ENCODE measurements around the gene RARB. TPM values are rescaled to one million over a fixed set of nuclear protein-coding genes. Genes with fewer than 3 reads are reported as not detected.

RARB gene
- total and polyA plus RNA-seq, 2 experiments from 2014 or later: 0.14 to 0.42 TPM

DNA sequence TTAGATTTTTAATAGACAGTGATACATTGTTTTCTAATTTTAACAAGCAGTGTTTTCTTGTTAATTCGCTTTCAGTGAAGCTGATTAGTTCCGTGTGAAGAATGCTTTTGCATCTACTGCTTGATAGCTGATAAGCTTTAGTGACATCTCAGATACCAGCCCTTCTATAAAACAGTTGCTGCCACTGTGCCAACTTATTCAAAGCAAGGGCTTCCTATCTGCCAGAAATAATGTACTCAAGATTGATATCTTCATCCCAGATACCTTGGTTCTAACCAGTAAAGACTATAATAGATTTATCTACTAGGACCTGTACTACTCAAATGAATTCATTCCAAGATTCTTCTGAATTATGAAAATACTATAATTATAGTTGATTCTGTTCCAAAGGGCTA, 30.4 kb downstream of the RARB start:
- ATAC-seq (no peak), DNase-seq (ENCODE audit: low spot score) (no peak)
- no peaks in the 10 kb centered on the region for H3K36me3 Mint-ChIP-seq (ENCODE audit: low read depth)
- peaks cover 26% of the 10 kb centered on the region for H3K4me1 ChIP-seq (ENCODE audit: insufficient read depth)
- TF ChIP-seq, protein P1, sequence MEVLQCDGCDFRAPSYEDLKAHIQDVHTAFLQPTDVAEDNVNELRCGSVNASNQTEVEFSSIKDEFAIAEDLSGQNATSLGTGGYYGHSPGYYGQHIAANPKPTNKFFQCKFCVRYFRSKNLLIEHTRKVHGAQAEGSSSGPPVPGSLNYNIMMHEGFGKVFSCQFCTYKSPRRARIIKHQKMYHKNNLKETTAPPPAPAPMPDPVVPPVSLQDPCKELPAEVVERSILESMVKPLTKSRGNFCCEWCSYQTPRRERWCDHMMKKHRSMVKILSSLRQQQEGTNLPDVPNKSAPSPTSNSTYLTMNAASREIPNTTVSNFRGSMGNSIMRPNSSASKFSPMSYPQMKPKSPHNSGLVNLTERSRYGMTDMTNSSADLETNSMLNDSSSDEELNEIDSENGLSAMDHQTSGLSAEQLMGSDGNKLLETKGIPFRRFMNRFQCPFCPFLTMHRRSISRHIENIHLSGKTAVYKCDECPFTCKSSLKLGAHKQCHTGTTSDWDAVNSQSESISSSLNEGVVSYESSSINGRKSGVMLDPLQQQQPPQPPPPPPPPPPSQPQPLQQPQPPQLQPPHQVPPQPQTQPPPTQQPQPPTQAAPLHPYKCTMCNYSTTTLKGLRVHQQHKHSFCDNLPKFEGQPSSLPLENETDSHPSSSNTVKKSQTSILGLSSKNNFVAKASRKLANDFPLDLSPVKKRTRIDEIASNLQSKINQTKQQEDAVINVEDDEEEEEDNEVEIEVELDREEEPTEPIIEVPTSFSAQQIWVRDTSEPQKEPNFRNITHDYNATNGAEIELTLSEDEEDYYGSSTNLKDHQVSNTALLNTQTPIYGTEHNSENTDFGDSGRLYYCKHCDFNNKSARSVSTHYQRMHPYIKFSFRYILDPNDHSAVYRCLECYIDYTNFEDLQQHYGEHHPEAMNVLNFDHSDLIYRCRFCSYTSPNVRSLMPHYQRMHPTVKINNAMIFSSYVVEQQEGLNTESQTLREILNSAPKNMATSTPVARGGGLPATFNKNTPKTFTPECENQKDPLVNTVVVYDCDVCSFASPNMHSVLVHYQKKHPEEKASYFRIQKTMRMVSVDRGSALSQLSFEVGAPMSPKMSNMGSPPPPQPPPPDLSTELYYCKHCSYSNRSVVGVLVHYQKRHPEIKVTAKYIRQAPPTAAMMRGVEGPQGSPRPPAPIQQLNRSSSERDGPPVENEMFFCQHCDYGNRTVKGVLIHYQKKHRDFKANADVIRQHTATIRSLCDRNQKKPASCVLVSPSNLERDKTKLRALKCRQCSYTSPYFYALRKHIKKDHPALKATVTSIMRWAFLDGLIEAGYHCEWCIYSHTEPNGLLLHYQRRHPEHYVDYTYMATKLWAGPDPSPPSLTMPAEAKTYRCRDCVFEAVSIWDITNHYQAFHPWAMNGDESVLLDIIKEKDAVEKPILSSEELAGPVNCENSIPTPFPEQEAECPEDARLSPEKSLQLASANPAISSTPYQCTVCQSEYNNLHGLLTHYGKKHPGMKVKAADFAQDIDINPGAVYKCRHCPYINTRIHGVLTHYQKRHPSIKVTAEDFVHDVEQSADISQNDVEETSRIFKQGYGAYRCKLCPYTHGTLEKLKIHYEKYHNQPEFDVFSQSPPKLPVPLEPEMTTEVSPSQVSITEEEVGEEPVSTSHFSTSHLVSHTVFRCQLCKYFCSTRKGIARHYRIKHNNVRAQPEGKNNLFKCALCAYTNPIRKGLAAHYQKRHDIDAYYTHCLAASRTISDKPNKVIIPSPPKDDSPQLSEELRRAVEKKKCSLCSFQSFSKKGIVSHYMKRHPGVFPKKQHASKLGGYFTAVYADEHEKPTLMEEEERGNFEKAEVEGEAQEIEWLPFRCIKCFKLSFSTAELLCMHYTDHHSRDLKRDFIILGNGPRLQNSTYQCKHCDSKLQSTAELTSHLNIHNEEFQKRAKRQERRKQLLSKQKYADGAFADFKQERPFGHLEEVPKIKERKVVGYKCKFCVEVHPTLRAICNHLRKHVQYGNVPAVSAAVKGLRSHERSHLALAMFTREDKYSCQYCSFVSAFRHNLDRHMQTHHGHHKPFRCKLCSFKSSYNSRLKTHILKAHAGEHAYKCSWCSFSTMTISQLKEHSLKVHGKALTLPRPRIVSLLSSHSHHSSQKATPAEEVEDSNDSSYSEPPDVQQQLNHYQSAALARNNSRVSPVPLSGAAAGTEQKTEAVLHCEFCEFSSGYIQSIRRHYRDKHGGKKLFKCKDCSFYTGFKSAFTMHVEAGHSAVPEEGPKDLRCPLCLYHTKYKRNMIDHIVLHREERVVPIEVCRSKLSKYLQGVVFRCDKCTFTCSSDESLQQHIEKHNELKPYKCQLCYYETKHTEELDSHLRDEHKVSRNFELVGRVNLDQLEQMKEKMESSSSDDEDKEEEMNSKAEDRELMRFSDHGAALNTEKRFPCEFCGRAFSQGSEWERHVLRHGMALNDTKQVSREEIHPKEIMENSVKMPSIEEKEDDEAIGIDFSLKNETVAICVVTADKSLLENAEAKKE (CRISPR knock-in tag; IDR thresholded peaks at IDR 0.05): no peak
- TF ChIP-seq, protein P2, sequence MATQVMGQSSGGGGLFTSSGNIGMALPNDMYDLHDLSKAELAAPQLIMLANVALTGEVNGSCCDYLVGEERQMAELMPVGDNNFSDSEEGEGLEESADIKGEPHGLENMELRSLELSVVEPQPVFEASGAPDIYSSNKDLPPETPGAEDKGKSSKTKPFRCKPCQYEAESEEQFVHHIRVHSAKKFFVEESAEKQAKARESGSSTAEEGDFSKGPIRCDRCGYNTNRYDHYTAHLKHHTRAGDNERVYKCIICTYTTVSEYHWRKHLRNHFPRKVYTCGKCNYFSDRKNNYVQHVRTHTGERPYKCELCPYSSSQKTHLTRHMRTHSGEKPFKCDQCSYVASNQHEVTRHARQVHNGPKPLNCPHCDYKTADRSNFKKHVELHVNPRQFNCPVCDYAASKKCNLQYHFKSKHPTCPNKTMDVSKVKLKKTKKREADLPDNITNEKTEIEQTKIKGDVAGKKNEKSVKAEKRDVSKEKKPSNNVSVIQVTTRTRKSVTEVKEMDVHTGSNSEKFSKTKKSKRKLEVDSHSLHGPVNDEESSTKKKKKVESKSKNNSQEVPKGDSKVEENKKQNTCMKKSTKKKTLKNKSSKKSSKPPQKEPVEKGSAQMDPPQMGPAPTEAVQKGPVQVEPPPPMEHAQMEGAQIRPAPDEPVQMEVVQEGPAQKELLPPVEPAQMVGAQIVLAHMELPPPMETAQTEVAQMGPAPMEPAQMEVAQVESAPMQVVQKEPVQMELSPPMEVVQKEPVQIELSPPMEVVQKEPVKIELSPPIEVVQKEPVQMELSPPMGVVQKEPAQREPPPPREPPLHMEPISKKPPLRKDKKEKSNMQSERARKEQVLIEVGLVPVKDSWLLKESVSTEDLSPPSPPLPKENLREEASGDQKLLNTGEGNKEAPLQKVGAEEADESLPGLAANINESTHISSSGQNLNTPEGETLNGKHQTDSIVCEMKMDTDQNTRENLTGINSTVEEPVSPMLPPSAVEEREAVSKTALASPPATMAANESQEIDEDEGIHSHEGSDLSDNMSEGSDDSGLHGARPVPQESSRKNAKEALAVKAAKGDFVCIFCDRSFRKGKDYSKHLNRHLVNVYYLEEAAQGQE (IDR thresholded peaks at IDR 0.05; ENCODE audit: unreplicated experiment): no peak
- TF ChIP-seq, protein P3, sequence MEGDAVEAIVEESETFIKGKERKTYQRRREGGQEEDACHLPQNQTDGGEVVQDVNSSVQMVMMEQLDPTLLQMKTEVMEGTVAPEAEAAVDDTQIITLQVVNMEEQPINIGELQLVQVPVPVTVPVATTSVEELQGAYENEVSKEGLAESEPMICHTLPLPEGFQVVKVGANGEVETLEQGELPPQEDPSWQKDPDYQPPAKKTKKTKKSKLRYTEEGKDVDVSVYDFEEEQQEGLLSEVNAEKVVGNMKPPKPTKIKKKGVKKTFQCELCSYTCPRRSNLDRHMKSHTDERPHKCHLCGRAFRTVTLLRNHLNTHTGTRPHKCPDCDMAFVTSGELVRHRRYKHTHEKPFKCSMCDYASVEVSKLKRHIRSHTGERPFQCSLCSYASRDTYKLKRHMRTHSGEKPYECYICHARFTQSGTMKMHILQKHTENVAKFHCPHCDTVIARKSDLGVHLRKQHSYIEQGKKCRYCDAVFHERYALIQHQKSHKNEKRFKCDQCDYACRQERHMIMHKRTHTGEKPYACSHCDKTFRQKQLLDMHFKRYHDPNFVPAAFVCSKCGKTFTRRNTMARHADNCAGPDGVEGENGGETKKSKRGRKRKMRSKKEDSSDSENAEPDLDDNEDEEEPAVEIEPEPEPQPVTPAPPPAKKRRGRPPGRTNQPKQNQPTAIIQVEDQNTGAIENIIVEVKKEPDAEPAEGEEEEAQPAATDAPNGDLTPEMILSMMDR (conservative IDR thresholded peaks at IDR 0.05; ENCODE audit: low read depth in 2 of 2): no peak
- TF ChIP-seq EZH2phosphoT487 (IDR thresholded peaks at IDR 0.05; ENCODE audit: unreplicated experiment): no peak
- no peak for TF ChIP-seq EZH2 (IDR thresholded peaks at IDR 0.05; ENCODE audit: low read depth, unreplicated experiment)
- TF ChIP-seq, protein P4, sequence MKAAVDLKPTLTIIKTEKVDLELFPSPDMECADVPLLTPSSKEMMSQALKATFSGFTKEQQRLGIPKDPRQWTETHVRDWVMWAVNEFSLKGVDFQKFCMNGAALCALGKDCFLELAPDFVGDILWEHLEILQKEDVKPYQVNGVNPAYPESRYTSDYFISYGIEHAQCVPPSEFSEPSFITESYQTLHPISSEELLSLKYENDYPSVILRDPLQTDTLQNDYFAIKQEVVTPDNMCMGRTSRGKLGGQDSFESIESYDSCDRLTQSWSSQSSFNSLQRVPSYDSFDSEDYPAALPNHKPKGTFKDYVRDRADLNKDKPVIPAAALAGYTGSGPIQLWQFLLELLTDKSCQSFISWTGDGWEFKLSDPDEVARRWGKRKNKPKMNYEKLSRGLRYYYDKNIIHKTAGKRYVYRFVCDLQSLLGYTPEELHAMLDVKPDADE (IDR thresholded peaks at IDR 0.05): no peak
- TF ChIP-seq JUNB (IDR thresholded peaks at IDR 0.05; ENCODE audit: unreplicated experiment): no peak
- no peaks in the 10 kb centered on the region for H3K9me2 ChIP-seq (ENCODE audit: insufficient read depth)
- H3K4me2 ChIP-seq: no peak overlapping the region
- no peak overlapping the region for H2AFZ ChIP-seq
- H3F3A ChIP-seq (replicated peaks; ENCODE audit: low read depth): no peaks in the 10 kb centered on the region
- no peaks in the 10 kb centered on the region for H3K27me3 Mint-ChIP-seq (ENCODE audit: insufficient read depth, low read depth, poor library complexity)
- H3K4me3 Mint-ChIP-seq: no peak overlapping the region
- H3K9me3 Mint-ChIP-seq: no peaks in the 10 kb centered on the region
- no peaks in the 10 kb centered on the region for H3K36me3 ChIP-seq (ENCODE audit: insufficient read depth)
- no peaks in the 10 kb centered on the region for H3K79me2 ChIP-seq (replicated peaks; ENCODE audit: insufficient read depth)
- no peaks in the 10 kb centered on the region for H4K20me1 ChIP-seq (replicated peaks; ENCODE audit: insufficient read depth)
- no peak overlapping the region for H3K27ac Mint-ChIP-seq
- no peaks in the 10 kb centered on the region for H3K27me3 ChIP-seq (ENCODE audit: insufficient read depth)
- no peak overlapping the region for H3K4me3 ChIP-seq
- peaks cover 26% of the 10 kb centered on the region for H3K4me1 Mint-ChIP-seq
- no peak overlapping the region for H3K27ac ChIP-seq (ENCODE audit: low read depth)

Data from GM23338 (cell line).